NOMO-1 treated with DMSO at 0.1 percent for 48 hours (cell line): Measurements from ENCODE around the gene IST1.

Source experiments
- DNase-seq: peaks from one replicate; lab custom pipeline; 2025; ENCODE audit not compliant: unreplicated experiment; lab: John Stamatoyannopoulos, UW

Gene IST1

GRCh38 chr16:71961066-71962039, 66.0 kb downstream of the IST1 start:
- peak; percentile 67 for DNase-seq

- DNase-seq: no peak
Observed at GRCh38 chr16:71963125-71963875, 68.0 kb downstream of the IST1 start.

- no peak for DNase-seq
Observed at GRCh38 chr16:71965223-71965622, 69.9 kb downstream of the IST1 start.

GRCh38 chr16:71966932-71967331, 71.6 kb downstream of the IST1 start:
- DNase-seq: no peak

GRCh38 chr16:71969353-71969752, 74.0 kb downstream of the IST1 start:
- no peak for DNase-seq

- DNase-seq: no peak
Observed at GRCh38 chr16:71971571-71971970, 76.2 kb downstream of the IST1 start.

GRCh38 chr16:71972356-71972755, 77.0 kb downstream of the IST1 start:
- no peak for DNase-seq

GRCh38 chr16:71973001-71973400, 77.7 kb downstream of the IST1 start:
- DNase-seq: no peak

GRCh38 chr16:71974068-71974818, 78.9 kb downstream of the IST1 start:
- no peak for DNase-seq
